ENCODE results near the gene SNX32.

GRCh38 chr11:65833297-65834030, at the start of gene SNX32:
- TF ChIP-seq POLR2A (IDR thresholded peaks at IDR 0.05) (no peak), CTCF (IDR thresholded peaks at IDR 0.05) (no peak)
